Measurements from ENCODE around the gene CCDC149.

DNA sequence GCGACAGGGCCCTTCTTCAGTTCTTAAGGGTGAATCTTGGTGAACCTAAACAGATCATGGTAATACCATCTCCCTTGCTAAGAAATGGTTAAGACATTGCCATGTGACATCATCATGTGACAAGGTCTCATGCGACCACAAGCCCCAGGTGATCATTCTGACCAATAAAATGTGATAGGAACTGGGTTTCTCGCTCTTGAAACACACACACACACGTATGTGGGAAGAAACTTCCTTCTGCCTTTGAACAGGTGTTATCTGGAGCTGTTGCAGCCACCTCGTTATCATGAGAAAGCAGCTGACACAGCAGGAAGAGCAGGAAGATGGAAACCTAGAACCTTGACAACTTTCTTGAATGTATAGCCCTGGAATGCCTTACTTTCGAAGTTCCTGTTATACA is 107.3 kb downstream of the CCDC149 start:
- TF ChIP-seq POLR2AphosphoS5 (IDR thresholded peaks at IDR 0.05; ENCODE audit: low read depth, low read length), result no peak
- TF ChIP-seq, protein P1, sequence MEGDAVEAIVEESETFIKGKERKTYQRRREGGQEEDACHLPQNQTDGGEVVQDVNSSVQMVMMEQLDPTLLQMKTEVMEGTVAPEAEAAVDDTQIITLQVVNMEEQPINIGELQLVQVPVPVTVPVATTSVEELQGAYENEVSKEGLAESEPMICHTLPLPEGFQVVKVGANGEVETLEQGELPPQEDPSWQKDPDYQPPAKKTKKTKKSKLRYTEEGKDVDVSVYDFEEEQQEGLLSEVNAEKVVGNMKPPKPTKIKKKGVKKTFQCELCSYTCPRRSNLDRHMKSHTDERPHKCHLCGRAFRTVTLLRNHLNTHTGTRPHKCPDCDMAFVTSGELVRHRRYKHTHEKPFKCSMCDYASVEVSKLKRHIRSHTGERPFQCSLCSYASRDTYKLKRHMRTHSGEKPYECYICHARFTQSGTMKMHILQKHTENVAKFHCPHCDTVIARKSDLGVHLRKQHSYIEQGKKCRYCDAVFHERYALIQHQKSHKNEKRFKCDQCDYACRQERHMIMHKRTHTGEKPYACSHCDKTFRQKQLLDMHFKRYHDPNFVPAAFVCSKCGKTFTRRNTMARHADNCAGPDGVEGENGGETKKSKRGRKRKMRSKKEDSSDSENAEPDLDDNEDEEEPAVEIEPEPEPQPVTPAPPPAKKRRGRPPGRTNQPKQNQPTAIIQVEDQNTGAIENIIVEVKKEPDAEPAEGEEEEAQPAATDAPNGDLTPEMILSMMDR (IDR thresholded peaks at IDR 0.05 in 2 of 3, conservative IDR thresholded peaks at IDR 0.05 in 1 of 3; ENCODE audit: borderline replicate concordance in 1 of 3, insufficient read depth in 1 of 3, low read depth in 2 of 3, low read length in 2 of 3), result no peak
- no peak for TF ChIP-seq CEBPB (IDR thresholded peaks at IDR 0.05; ENCODE audit: low read depth)
